Fibroblast of the aortic adventitia (primary cell): ENCODE measurements around the gene NEDD4L. TPM values are rescaled to one million over a fixed set of nuclear protein-coding genes. Genes with fewer than 3 reads are reported as not detected.

Source experiments
- DNase-seq: peaks from one replicate; pipeline ENCODE4 v3.0.0-alpha.2; 2010; ENCODE audit warnings: low read depth
- H3K4me3 ChIP-seq: 2 replicates; pipeline ENCODE4 v1.5.1; 2011; ENCODE audit warnings: low read depth, mild to moderate bottlenecking, control low read depth, low read length, moderate library complexity
- CTCF ChIP-seq: IDR thresholded peaks from 2 replicates; pipeline ENCODE4 v1.5.1; 2011; ENCODE audit warnings: mild to moderate bottlenecking, low read length, control low read depth, inconsistent platforms; ENCODE audit not compliant: insufficient read depth
- total RNA-seq: library from RNA; depleted of rRNA; stranded (reverse); fragments of >200 nt; gene quantifications from 2 replicates; pipeline ENCODE4 v1.2.3, GENCODE V29; 2012; ENCODE audit warnings: low replicate concordance

Gene NEDD4L
- total RNA-seq, 1 donor: 22.2 TPM

- no peak for DNase-seq
- no peak overlapping the region for H3K4me3 ChIP-seq
- TF ChIP-seq CTCF: no peak
These were observed 280.1 kb downstream of the NEDD4L start for GRCh38 chr18:58323866-58324762.

GRCh38 chr18:58324824-58325480 lies 280.9 kb downstream of the NEDD4L start:
- H3K4me3 ChIP-seq: no peak overlapping the region
- no peak for DNase-seq
- TF ChIP-seq CTCF: no peak

DNA sequence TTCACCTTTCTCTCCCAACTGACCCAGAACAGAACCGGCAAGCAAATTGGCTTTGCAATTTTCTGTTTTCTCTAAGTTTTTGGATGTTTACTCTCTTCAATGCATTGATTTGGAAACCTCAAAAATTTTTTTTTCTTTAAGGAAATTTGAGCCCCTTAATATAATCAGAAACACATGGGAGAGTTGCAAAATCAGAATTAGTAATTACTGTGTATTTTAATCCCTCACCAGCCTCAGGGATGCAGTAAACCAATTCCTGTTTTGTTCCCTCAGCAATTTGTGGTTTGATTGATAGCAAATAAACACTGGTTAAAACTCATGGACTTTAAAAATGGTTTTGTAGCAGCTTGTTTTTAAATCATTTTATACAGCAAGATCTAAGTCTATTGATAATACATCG lies 281.5 kb downstream of the NEDD4L start:
- TF ChIP-seq CTCF: no peak
- H3K4me3 ChIP-seq: no peak overlapping the region
- peak; percentile 22 for DNase-seq

GRCh38 chr18:58334061-58334460 lies 290.0 kb downstream of the NEDD4L start:
- DNase-seq: no peak
- TF ChIP-seq CTCF: no peak
- no peak overlapping the region for H3K4me3 ChIP-seq

- no peak overlapping the region for H3K4me3 ChIP-seq
- no peak for TF ChIP-seq CTCF
- DNase-seq: no peak
These were observed 291.2 kb downstream of the NEDD4L start for GRCh38 chr18:58335223-58335622.

- H3K4me3 ChIP-seq: no peak overlapping the region
- TF ChIP-seq CTCF: peak; percentile 40
- DNase-seq: no peak
These were observed 291.8 kb downstream of the NEDD4L start for GRCh38 chr18:58335821-58336220.
